ENCODE data around the gene C17orf114.

Gene C17orf114

GRCh38 chr17:4837471-4838308, 35.6 kb upstream of the C17orf114 start:
- Histone ChIP-seq H3K36me3 (ENCODE audit: insufficient read depth, low read length) (peaks cover 16% of the 10 kb centered on the region), H3K27me3 (ENCODE audit: control insufficient read depth in 1 of 2, insufficient read depth in 2 of 2, low read length in 2 of 2) (no peaks in the 10 kb centered on the region), H3K4me3 (ENCODE audit: low read length) (no peak overlapping the region), H3K9me3 (ENCODE audit: control insufficient read depth in 1 of 2, insufficient read depth in 1 of 2, low read length in 2 of 2) (no peaks in the 10 kb centered on the region), H3K27ac (ENCODE audit: low read depth in 1 of 2, low read length in 2 of 2) (no peak overlapping the region), H3K4me1 (ENCODE audit: insufficient read depth, low read length) (peaks cover 52% of the 10 kb centered on the region)
- Mint-ChIP-seq H3K4me1 (ENCODE audit: low read depth) (peaks cover 80% of the 10 kb centered on the region), H3K36me3 (ENCODE audit: low read depth) (peaks cover 32% of the 10 kb centered on the region), H3K27ac (no peak overlapping the region), H3K4me3 (no peak overlapping the region), H3K9me3 (no peaks in the 10 kb centered on the region), H3K27me3 (no peaks in the 10 kb centered on the region)
- intact Hi-C loops (cut with DNase I, micrococcal nuclease): loop anchor here in 1 of 2 experiments (5.0 kb wide), 1 partner anchor 45 kb away; no protein-coding TSS in a partner anchor
- no peak for TF ChIP-seq CTCF (IDR thresholded peaks at IDR 0.05)
- POLR2A ChIA-PET: interaction anchor here (0.8 to 1.2 kb wide), 3 partner anchors 14 to 103 kb away, joined by 3 read pairs; partner anchors contain the start of genes PLD2, RNF167 and SLC25A11
- ATAC-seq (ENCODE audit: poor library complexity) (no peak), DNase-seq (no peak)
- CTCF ChIA-PET: interaction anchor here (0.8 to 1.3 kb wide), 2 partner anchors 48 to 128 kb away, joined by 3 read pairs; no protein-coding TSS in a partner anchor

- Histone ChIP-seq H3K36me3 (ENCODE audit: insufficient read depth, low read length) (peaks cover 10% of the 10 kb centered on the region), H3K27ac (ENCODE audit: low read depth in 1 of 2, low read length in 2 of 2) (no peak overlapping the region), H3K27me3 (ENCODE audit: control insufficient read depth in 1 of 2, insufficient read depth in 2 of 2, low read length in 2 of 2) (no peaks in the 10 kb centered on the region), H3K4me1 (ENCODE audit: insufficient read depth, low read length) (peaks cover 51% of the 10 kb centered on the region), H3K4me3 (ENCODE audit: low read length) (peak overlapping the region; percentile 85), H3K9me3 (ENCODE audit: control insufficient read depth in 1 of 2, insufficient read depth in 1 of 2, low read length in 2 of 2) (no peaks in the 10 kb centered on the region)
- no peaks in the 10 kb centered on the region for H3K9me3 Mint-ChIP-seq
- peaks cover 32% of the 10 kb centered on the region for H3K36me3 Mint-ChIP-seq (ENCODE audit: low read depth)
- intact Hi-C loops (cut with DNase I, micrococcal nuclease): loop anchor here in 1 of 2 experiments (5.0 kb wide), 1 partner anchor 46 kb away; no protein-coding TSS in a partner anchor
- DNase-seq: no peak
- no peak for TF ChIP-seq CTCF (IDR thresholded peaks at IDR 0.05)
- no peaks in the 10 kb centered on the region for H3K27me3 Mint-ChIP-seq
- H3K4me1 Mint-ChIP-seq (ENCODE audit: low read depth): peaks cover 73% of the 10 kb centered on the region
- ATAC-seq (ENCODE audit: poor library complexity): no peak
- POLR2A ChIA-PET: interaction anchor here (3.8 kb wide), 1 partner anchor 126 kb away, joined by 12 read pairs; the partner anchor contains the start of gene ARRB2
- H3K27ac Mint-ChIP-seq: peak overlapping the region; percentile 80
- CTCF ChIA-PET: interaction anchor here (4.1 kb wide), 1 partner anchor 46 kb away, joined by 13 read pairs; no protein-coding TSS in a partner anchor
- peak overlapping the region; percentile 88 for H3K4me3 Mint-ChIP-seq
These were observed 34.1 kb upstream of the C17orf114 start for GRCh38 chr17:4836221-4836620.

- peak overlapping the region; percentile 85 for H3K4me3 ChIP-seq (ENCODE audit: low read length)
- ChIA-PET POLR2A (interaction anchor here (1.4 to 3.8 kb wide), 4 partner anchors 12 to 124 kb away, joined by 4 to 14 read pairs (median 10); partner anchors contain the start of genes ARRB2 and PSMB6), CTCF (interaction anchor here (4.1 kb wide), 1 partner anchor 45 kb away, joined by 13 read pairs; no protein-coding TSS in a partner anchor)
- TF ChIP-seq CTCF (IDR thresholded peaks at IDR 0.05): no peak
- peak overlapping the region; percentile 80 for H3K27ac Mint-ChIP-seq
- H3K36me3 Mint-ChIP-seq (ENCODE audit: low read depth): peaks cover 23% of the 10 kb centered on the region
- H3K36me3 ChIP-seq (ENCODE audit: insufficient read depth, low read length): peaks cover 10% of the 10 kb centered on the region
- no peaks in the 10 kb centered on the region for H3K9me3 Mint-ChIP-seq
- H3K27me3 Mint-ChIP-seq: no peaks in the 10 kb centered on the region
- peaks cover 38% of the 10 kb centered on the region for H3K4me1 ChIP-seq (ENCODE audit: insufficient read depth, low read length)
- no peaks in the 10 kb centered on the region for H3K9me3 ChIP-seq (ENCODE audit: control insufficient read depth in 1 of 2, insufficient read depth in 1 of 2, low read length in 2 of 2)
- no peaks in the 10 kb centered on the region for H3K27me3 ChIP-seq (ENCODE audit: control insufficient read depth in 1 of 2, insufficient read depth in 2 of 2, low read length in 2 of 2)
- peak overlapping the region; percentile 88 for H3K4me3 Mint-ChIP-seq
- DNase-seq: no peak
- no peak for ATAC-seq (ENCODE audit: poor library complexity)
- H3K4me1 Mint-ChIP-seq (ENCODE audit: low read depth): peaks cover 57% of the 10 kb centered on the region
- H3K27ac ChIP-seq (ENCODE audit: low read depth in 1 of 2, low read length in 2 of 2): peak overlapping the region; percentile 42 to 63
- intact Hi-C loops (cut with DNase I, micrococcal nuclease): loop anchor here (2.0 to 5.0 kb wide), 3 partner anchors 37 to 48 kb away; partner anchors contain the start of gene PSMB6 (in 2 of the 2)
These were observed 32.5 kb upstream of the C17orf114 start for GRCh38 chr17:4834681-4835020.
